H1 (cell line): ENCODE measurements around the gene NKAPD1. TPM values are rescaled to one million over a fixed set of nuclear protein-coding genes. Genes with fewer than 3 reads are reported as not detected.

Source experiments
- SIX5 ChIP-seq: IDR thresholded peaks from 2 replicates; pipeline ENCODE4 v1.6.1; 2011; ENCODE audit warnings: mild to moderate bottlenecking, low read depth, low read length
- polyA plus RNA-seq, 7 experiments: library from polyadenylated mRNA; depleted of rRNA in 3 of 7; stranded (reverse) in 5 of 7; unstranded in 2 of 7; fragments of >200 nt in 5 of 7; fragments of 200-250 nt in 2 of 7; gene quantifications; 1 replicate in 5 of 7; 2 replicates in 1 of 7; 4 replicates in 1 of 7; pipeline versions ENCODE4 v1.2.1 to v1.2.3, GENCODE V29; 2011 to 2013; ENCODE audit warnings: missing spikeins in 2 of 7, mixed read lengths in 2 of 7
- total RNA-seq: library from RNA; stranded (reverse); fragmentation: NEBNext Ultra II Directional; extraction: Animal tissue kit (Norgen Biotek cat#: 25700); gene quantifications from 2 replicates; pipeline ENCODE4 v1.2.1, GENCODE V29; 2021

Gene NKAPD1
- total and polyA plus RNA-seq, 2 of the 8 experiments (the other 6 are each of a cell fraction or from before 2014, with no cell fraction given) = 6.7 to 16.7 TPM

- TF ChIP-seq SIX5 = no peak
These were observed 31.2 kb upstream of the NKAPD1 start (continued) for GRCh38 chr11:112042961-112043304.
